Liver (tissue), 9 donors: Measurements from ENCODE around the gene TCAIM. TPM values are rescaled to one million over a fixed set of nuclear protein-coding genes. Genes with fewer than 3 reads are reported as not detected.

ENCODE experiments used
- DNase-seq: peaks from one replicate; pipeline ENCODE4 v3.0.0-alpha.2; 2017; ENCODE audit warnings: low spot score
- H3K27ac ChIP-seq, 2 donors: one replicate each; pipeline ENCODE4 v1.7.0; 2013; ENCODE audit warnings: inconsistent platforms in 2 of 2, low read length in 2 of 2, control low read depth in 1 of 2, low read depth in 1 of 2, mild to moderate bottlenecking in 1 of 2
- H3K27me3 ChIP-seq, 4 donors: one replicate each; pipeline versions ENCODE4 v1.6.1 to v1.7.0; 2013; ENCODE audit warnings: low read length in 3 of 4, inconsistent platforms in 1 of 4, mild to moderate bottlenecking in 1 of 4, moderate library complexity in 1 of 4; ENCODE audit not compliant: control insufficient read depth in 4 of 4, insufficient read depth in 4 of 4
- H3K36me3 ChIP-seq, 4 donors: one replicate each; pipeline versions ENCODE4 v1.6.1 to v1.7.0; 2013; ENCODE audit warnings: low read length in 3 of 4, mild to moderate bottlenecking in 3 of 4, low read depth in 1 of 4, moderate library complexity in 1 of 4; ENCODE audit not compliant: control insufficient read depth in 4 of 4, insufficient read depth in 3 of 4
- H3K4me1 ChIP-seq, 4 donors: one replicate each; pipeline versions ENCODE4 v1.6.1 to v1.7.0; 2013; ENCODE audit warnings: low read length in 3 of 4, mild to moderate bottlenecking in 3 of 4, moderate library complexity in 1 of 4; ENCODE audit not compliant: control insufficient read depth in 4 of 4, insufficient read depth in 4 of 4
- H3K4me3 ChIP-seq, 3 donors: one replicate each; pipeline versions ENCODE4 v1.6.1 to v1.7.0; 2013; ENCODE audit warnings: low read length in 3 of 3, control low read depth in 1 of 3, low read depth in 1 of 3, mild to moderate bottlenecking in 1 of 3
- H3K9ac ChIP-seq, 2 donors: one replicate each; pipeline ENCODE4 v1.7.0; 2013; ENCODE audit warnings: low read length in 2 of 2, mild to moderate bottlenecking in 2 of 2, moderate library complexity in 2 of 2, control low read depth in 1 of 2, low read depth in 1 of 2
- H3K9me3 ChIP-seq, 4 donors: one replicate each; pipeline versions ENCODE4 v1.6.1 to v1.7.0; 2013; ENCODE audit warnings: low read length in 3 of 4; ENCODE audit not compliant: control insufficient read depth in 4 of 4
- EGR1 ChIP-seq, 2 donors: IDR thresholded peaks; 2 replicates each; pipeline ENCODE4 v1.6.1; 2016 to 2018; ENCODE audit warnings: antibody characterized with exemption in 2 of 2, low read depth in 2 of 2
- FOXA1 ChIP-seq: IDR thresholded peaks from 2 replicates; pipeline ENCODE4 v1.6.1; 2016; ENCODE audit warnings: antibody characterized with exemption
- GABPA ChIP-seq, 2 donors: IDR thresholded peaks in 1 of 2; conservative IDR thresholded peaks in 1 of 2; 2 replicates each; pipeline ENCODE4 v1.6.1; 2016; ENCODE audit warnings: antibody characterized with exemption in 2 of 2, mild to moderate bottlenecking in 1 of 2, moderate library complexity in 1 of 2
- HNF4A ChIP-seq, 2 donors: conservative IDR thresholded peaks; 2 replicates each; pipeline ENCODE4 v1.6.1; 2016; ENCODE audit warnings: antibody characterized with exemption in 2 of 2, mild to moderate bottlenecking in 2 of 2
- HNF4G ChIP-seq: IDR thresholded peaks from 2 replicates; pipeline ENCODE4 v1.6.1; 2016; ENCODE audit warnings: antibody characterized with exemption
- JUND ChIP-seq, 2 donors: IDR thresholded peaks; 2 replicates each; pipeline ENCODE4 v1.6.1; 2016; ENCODE audit warnings: antibody characterized with exemption in 2 of 2
- NR2F2 ChIP-seq: IDR thresholded peaks from 2 replicates; pipeline ENCODE4 v1.6.1; 2016; ENCODE audit warnings: antibody characterized with exemption
- RAD21 ChIP-seq, 2 donors: IDR thresholded peaks; 2 replicates each; pipeline ENCODE4 v1.6.1; 2016; ENCODE audit warnings: antibody characterized with exemption in 2 of 2, mild to moderate bottlenecking in 2 of 2
- RXRA ChIP-seq, 2 donors: IDR thresholded peaks; 2 replicates each; pipeline ENCODE4 v1.6.1; 2017 to 2018; ENCODE audit warnings: antibody characterized with exemption in 2 of 2, mild to moderate bottlenecking in 1 of 2
- SP1 ChIP-seq: IDR thresholded peaks from 2 replicates; pipeline ENCODE4 v1.6.1; 2018; ENCODE audit warnings: antibody characterized with exemption, mild to moderate bottlenecking
- TAF1 ChIP-seq: conservative IDR thresholded peaks from 2 replicates; pipeline ENCODE4 v1.6.1; 2016; ENCODE audit warnings: antibody characterized with exemption, mild to moderate bottlenecking
- YY1 ChIP-seq: IDR thresholded peaks from 2 replicates; pipeline ENCODE4 v1.6.1; 2016; ENCODE audit warnings: antibody characterized with exemption, mild to moderate bottlenecking
- WGBS: extraction: QIAGEN DNeasy Blood & Tissue Kit; methylation state at CpG from one replicate; pipeline ENCODE4 v1.1.7; 2013; 5-methylcytosine and 5-hydroxymethylcytosine counted together
- polyA plus RNA-seq, 2 donors: library from polyadenylated mRNA; stranded (reverse) in 1 of 2; unstranded in 1 of 2; fragments of 200-250 nt in 1 of 2; fragments of >200 nt in 1 of 2; fragmentation: Nextera tagmentation in 1 of 2; extraction: Ambion mirVana in 1 of 2; gene quantifications; one replicate each; pipeline versions ENCODE4 v1.2.1 to v1.2.3, GENCODE V29; 2013 to 2015
- total RNA-seq, 2 donors: library from RNA; depleted of rRNA; stranded (reverse); fragments of >200 nt; gene quantifications; one replicate each; pipeline ENCODE4 v1.2.3, GENCODE V29; 2014
- TF ChIP-seq, protein P1 (sequence below): IDR thresholded peaks from 2 replicates; pipeline ENCODE4 v1.6.1; 2016; ENCODE audit warnings: antibody characterized with exemption, mild to moderate bottlenecking
- TF ChIP-seq, protein P2 (sequence below): IDR thresholded peaks from 2 replicates; pipeline ENCODE4 v1.6.1; 2016; ENCODE audit warnings: antibody characterized with exemption
- TF ChIP-seq, protein P3 (sequence below): fragments of 150-350 bp; IDR thresholded peaks from 2 replicates; pipeline ENCODE4 v1.5.1; 2017; ENCODE audit warnings: improper control_type of control experiment, low read depth, low read length; ENCODE audit not compliant: missing input control
- TF ChIP-seq, protein P4 (sequence below): IDR thresholded peaks from 2 replicates; pipeline ENCODE4 v1.6.1; 2016; ENCODE audit warnings: antibody characterized with exemption
- TF ChIP-seq, protein P5 (sequence below): IDR thresholded peaks from 2 replicates; pipeline ENCODE4 v1.6.1; 2016; ENCODE audit warnings: antibody characterized with exemption
- donor health status: healthy.
- donor health status: healthy.
- donor health status: healthy.
- donor health status: healthy.
- donor health status: healthy.

Gene TCAIM
- total and polyA plus RNA-seq, 4 donors: 21.0 to 46.6 (median 24.0) TPM

DNA sequence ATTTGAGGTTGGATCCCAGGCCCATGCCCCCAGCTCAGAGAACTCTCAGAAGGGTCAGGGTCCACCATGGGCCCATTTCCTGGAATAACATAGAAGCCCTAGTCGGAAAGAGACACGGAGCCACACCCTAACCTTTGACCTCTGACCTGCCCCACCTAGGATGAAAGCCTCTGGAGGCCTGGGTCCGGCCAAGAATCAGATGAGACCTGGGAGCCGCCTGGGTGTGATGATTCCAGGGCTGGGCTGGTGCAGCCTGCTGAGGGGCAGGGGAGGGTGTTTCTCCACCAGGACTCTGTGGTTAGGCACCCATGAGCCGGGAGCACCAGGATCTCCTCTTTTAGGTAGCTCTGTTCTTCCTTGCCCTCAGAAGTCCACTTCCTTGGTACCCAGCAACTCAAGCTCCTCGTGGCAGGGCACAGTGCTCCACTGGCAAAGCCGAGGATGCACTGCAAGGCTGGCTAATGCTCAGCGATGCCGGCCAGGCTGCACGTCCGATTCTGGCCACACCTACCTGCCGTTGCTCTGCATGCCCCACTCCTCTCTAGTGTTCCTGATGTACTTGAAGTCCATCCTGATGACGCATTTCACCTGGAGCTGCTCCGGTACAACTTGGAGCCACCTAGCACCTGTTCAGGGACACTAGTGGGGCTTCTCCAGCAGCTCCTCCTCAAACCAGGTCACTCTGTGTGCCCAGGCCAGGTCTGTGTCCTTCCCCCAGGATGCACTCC lies 81.5 kb downstream of the TCAIM start:
- H3K9me3 ChIP-seq: no peaks in the 10 kb centered on the region
- TF ChIP-seq JUND (IDR thresholded peaks at IDR 0.05): no peak
- TF ChIP-seq, protein P1, sequence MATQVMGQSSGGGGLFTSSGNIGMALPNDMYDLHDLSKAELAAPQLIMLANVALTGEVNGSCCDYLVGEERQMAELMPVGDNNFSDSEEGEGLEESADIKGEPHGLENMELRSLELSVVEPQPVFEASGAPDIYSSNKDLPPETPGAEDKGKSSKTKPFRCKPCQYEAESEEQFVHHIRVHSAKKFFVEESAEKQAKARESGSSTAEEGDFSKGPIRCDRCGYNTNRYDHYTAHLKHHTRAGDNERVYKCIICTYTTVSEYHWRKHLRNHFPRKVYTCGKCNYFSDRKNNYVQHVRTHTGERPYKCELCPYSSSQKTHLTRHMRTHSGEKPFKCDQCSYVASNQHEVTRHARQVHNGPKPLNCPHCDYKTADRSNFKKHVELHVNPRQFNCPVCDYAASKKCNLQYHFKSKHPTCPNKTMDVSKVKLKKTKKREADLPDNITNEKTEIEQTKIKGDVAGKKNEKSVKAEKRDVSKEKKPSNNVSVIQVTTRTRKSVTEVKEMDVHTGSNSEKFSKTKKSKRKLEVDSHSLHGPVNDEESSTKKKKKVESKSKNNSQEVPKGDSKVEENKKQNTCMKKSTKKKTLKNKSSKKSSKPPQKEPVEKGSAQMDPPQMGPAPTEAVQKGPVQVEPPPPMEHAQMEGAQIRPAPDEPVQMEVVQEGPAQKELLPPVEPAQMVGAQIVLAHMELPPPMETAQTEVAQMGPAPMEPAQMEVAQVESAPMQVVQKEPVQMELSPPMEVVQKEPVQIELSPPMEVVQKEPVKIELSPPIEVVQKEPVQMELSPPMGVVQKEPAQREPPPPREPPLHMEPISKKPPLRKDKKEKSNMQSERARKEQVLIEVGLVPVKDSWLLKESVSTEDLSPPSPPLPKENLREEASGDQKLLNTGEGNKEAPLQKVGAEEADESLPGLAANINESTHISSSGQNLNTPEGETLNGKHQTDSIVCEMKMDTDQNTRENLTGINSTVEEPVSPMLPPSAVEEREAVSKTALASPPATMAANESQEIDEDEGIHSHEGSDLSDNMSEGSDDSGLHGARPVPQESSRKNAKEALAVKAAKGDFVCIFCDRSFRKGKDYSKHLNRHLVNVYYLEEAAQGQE: no peak
- TF ChIP-seq FOXA1: no peak
- TF ChIP-seq NR2F2: no peak
- no peak overlapping the region for H3K4me3 ChIP-seq
- H3K36me3 ChIP-seq: no peaks in the 10 kb centered on the region
- WGBS: 85% methylated on average over 14 of the region's 14 CpGs
- H3K27me3 ChIP-seq: no peaks in the 10 kb centered on the region
- no peak for DNase-seq
- no peak overlapping the region for H3K9ac ChIP-seq
- H3K4me1 ChIP-seq: no peaks in the 10 kb centered on the region
- H3K27ac ChIP-seq: no peak overlapping the region

DNA sequence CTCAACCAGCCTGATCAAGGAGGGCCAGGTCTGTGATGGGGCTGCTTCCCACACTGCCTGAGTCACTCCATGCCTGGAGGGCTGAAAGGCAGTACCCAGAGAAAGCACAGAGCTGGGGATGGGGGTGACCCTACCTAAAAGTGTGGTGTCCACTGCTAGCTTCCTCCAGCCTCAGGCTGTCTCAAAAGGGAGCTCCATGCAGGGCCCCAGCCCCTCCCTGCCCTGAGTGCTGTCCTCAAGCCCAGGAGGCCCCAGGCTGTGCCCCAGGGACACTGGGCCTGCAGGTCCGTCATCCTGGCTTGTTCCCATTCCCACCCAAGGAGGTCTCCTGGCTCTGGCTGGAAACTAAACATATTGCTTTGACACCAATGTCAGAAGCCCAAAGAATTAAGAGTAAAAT lies 82.1 kb downstream of the TCAIM start:
- TF ChIP-seq FOXA1 (no peak), RAD21 (IDR thresholded peaks at IDR 0.05) (no peak), GABPA (IDR thresholded peaks at IDR 0.05 in 1 of 2, conservative IDR thresholded peaks at IDR 0.05 in 1 of 2) (no peak), EGR1 (IDR thresholded peaks at IDR 0.05; ENCODE audit: low read depth in 2 of 2) (no peak), HNF4G (no peak), NR2F2 (no peak), TAF1 (no peak), HNF4A (conservative IDR thresholded peaks at IDR 0.05) (no peak), RXRA (IDR thresholded peaks at IDR 0.05) (no peak), JUND (IDR thresholded peaks at IDR 0.05) (no peak), SP1 (no peak), YY1 (no peak)
- TF ChIP-seq, protein P2, sequence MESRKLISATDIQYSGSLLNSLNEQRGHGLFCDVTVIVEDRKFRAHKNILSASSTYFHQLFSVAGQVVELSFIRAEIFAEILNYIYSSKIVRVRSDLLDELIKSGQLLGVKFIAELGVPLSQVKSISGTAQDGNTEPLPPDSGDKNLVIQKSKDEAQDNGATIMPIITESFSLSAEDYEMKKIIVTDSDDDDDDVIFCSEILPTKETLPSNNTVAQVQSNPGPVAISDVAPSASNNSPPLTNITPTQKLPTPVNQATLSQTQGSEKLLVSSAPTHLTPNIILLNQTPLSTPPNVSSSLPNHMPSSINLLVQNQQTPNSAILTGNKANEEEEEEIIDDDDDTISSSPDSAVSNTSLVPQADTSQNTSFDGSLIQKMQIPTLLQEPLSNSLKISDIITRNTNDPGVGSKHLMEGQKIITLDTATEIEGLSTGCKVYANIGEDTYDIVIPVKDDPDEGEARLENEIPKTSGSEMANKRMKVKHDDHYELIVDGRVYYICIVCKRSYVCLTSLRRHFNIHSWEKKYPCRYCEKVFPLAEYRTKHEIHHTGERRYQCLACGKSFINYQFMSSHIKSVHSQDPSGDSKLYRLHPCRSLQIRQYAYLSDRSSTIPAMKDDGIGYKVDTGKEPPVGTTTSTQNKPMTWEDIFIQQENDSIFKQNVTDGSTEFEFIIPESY: no peak
- TF ChIP-seq, protein P3, sequence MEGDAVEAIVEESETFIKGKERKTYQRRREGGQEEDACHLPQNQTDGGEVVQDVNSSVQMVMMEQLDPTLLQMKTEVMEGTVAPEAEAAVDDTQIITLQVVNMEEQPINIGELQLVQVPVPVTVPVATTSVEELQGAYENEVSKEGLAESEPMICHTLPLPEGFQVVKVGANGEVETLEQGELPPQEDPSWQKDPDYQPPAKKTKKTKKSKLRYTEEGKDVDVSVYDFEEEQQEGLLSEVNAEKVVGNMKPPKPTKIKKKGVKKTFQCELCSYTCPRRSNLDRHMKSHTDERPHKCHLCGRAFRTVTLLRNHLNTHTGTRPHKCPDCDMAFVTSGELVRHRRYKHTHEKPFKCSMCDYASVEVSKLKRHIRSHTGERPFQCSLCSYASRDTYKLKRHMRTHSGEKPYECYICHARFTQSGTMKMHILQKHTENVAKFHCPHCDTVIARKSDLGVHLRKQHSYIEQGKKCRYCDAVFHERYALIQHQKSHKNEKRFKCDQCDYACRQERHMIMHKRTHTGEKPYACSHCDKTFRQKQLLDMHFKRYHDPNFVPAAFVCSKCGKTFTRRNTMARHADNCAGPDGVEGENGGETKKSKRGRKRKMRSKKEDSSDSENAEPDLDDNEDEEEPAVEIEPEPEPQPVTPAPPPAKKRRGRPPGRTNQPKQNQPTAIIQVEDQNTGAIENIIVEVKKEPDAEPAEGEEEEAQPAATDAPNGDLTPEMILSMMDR: no peak
- TF ChIP-seq, protein P4, sequence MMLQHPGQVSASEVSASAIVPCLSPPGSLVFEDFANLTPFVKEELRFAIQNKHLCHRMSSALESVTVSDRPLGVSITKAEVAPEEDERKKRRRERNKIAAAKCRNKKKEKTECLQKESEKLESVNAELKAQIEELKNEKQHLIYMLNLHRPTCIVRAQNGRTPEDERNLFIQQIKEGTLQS: no peak
- TF ChIP-seq, protein P1: no peak
- TF ChIP-seq, protein P5, sequence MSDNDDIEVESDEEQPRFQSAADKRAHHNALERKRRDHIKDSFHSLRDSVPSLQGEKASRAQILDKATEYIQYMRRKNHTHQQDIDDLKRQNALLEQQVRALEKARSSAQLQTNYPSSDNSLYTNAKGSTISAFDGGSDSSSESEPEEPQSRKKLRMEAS: no peak
- H3K36me3 ChIP-seq: no peaks in the 10 kb centered on the region
- H3K27me3 ChIP-seq: no peaks in the 10 kb centered on the region
- H3K9ac ChIP-seq: no peak overlapping the region
- H3K4me1 ChIP-seq: no peaks in the 10 kb centered on the region
- H3K4me3 ChIP-seq: no peak overlapping the region
- 89% methylated on average over 1 of the region's 1 CpG for WGBS
- DNase-seq: no peak
- no peak overlapping the region for H3K27ac ChIP-seq
- no peaks in the 10 kb centered on the region for H3K9me3 ChIP-seq
